ENCODE measurements around the gene KLHL5.

Gene KLHL5

DNA sequence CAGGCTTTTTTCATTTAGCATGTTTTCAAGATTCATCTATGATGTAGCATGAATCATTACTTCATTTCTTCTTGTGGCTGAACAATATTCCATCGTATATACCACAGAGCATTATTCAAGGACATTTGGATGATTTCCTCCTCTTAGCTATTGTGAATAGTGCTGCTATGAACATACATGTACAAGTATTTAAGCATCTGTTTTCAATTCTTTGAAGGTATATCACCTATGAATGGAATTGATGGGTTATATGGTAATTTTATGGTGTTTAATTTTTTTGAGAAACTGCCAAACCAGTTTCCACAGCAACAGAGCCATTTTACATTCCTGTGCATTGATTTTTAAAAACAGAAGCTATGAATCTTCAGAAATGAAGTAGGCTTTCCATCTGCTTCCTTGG lies 84.2 kb downstream of the KLHL5 start:
- H3K27ac ChIP-seq: no peak overlapping the region
- no peak for TF ChIP-seq ZFX (IDR thresholded peaks at IDR 0.05)
- TF ChIP-seq, protein P1, sequence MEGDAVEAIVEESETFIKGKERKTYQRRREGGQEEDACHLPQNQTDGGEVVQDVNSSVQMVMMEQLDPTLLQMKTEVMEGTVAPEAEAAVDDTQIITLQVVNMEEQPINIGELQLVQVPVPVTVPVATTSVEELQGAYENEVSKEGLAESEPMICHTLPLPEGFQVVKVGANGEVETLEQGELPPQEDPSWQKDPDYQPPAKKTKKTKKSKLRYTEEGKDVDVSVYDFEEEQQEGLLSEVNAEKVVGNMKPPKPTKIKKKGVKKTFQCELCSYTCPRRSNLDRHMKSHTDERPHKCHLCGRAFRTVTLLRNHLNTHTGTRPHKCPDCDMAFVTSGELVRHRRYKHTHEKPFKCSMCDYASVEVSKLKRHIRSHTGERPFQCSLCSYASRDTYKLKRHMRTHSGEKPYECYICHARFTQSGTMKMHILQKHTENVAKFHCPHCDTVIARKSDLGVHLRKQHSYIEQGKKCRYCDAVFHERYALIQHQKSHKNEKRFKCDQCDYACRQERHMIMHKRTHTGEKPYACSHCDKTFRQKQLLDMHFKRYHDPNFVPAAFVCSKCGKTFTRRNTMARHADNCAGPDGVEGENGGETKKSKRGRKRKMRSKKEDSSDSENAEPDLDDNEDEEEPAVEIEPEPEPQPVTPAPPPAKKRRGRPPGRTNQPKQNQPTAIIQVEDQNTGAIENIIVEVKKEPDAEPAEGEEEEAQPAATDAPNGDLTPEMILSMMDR (conservative IDR thresholded peaks at IDR 0.05): no peak

GRCh38 chr4:39154009-39154408 lies 92.0 kb downstream of the KLHL5 start:
- TF ChIP-seq, protein P1 (conservative IDR thresholded peaks at IDR 0.05): no peak
- TF ChIP-seq ZFX (IDR thresholded peaks at IDR 0.05): no peak

GRCh38 chr4:39157520-39157919 lies 95.5 kb downstream of the KLHL5 start:
- TF ChIP-seq, protein P1 (conservative IDR thresholded peaks at IDR 0.05): no peak
- no peak for TF ChIP-seq ZFX (IDR thresholded peaks at IDR 0.05)
- H3K27ac ChIP-seq: no peak overlapping the region

More at GRCh38 chr4:39154009-39154408, 92.0 kb downstream of the KLHL5 start:
- H3K27ac ChIP-seq: no peak overlapping the region

DNA sequence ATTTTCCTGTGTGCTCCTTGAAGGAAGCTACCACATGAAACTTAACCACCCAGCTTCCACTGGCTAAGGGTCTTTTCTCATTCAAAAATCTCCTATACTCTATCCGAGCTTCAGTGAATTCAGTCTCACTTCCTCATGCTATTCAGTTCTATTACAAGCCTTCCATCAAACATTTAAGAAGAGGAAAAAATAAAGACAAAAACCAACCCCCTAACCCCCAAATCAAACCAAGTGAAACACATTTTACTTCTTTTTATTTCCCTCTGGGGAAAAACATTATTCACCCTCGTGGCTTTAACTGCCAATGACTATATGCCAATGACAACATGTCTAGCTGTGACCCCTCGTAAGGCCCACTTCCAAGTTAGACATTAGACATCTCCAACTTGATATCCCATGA lies 104.1 kb downstream of the KLHL5 start:
- H3K27ac ChIP-seq: no peak overlapping the region
- TF ChIP-seq, protein P1 (conservative IDR thresholded peaks at IDR 0.05): no peak
- no peak for TF ChIP-seq ZFX (IDR thresholded peaks at IDR 0.05)

DNA sequence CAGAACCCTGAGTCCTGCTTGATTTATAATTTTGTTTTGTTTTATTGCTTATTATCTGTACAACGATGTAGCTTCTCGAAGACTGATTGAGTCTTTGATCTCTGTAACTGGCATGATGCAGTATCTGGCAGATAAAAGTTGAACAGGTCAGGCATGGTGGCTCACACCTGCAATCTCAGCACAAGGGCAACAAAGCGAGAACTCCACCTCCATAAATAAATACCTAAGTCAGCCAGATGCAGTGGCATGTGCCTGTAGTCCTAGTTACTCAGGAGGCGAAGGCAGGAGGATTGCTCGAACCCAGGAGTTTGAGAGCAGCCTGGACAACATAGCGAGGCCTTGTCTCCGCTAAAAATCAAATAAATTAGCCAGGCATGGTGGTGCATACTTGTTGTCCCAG lies 104.6 kb downstream of the KLHL5 start:
- no peak overlapping the region for H3K27ac ChIP-seq
- no peak for TF ChIP-seq ZFX (IDR thresholded peaks at IDR 0.05)
- TF ChIP-seq, protein P1 (conservative IDR thresholded peaks at IDR 0.05): no peak

DNA sequence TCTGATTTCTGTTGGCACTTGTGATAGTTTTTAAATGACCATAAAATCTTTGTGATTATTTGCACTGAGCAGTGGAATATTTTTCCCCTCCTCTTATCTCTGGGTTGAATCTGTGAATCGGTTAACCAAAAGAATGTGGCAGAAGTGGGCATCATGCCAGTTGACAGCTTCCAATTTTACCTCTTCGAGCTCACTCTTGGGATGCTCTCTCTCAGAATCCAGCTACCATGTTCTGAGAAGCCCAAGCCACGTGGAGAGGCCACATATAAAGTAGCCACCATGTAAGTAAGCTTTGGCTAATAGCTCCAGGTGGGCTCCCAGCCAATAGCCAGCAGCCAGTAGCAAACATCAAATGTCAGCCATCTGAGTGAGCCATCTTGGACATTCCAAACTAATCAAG lies 107.4 kb downstream of the KLHL5 start:
- TF ChIP-seq, protein P1 (conservative IDR thresholded peaks at IDR 0.05): no peak
- TF ChIP-seq ZFX (IDR thresholded peaks at IDR 0.05): no peak
- no peak overlapping the region for H3K27ac ChIP-seq

GRCh38 chr4:39170301-39170700 lies 108.3 kb downstream of the KLHL5 start:
- TF ChIP-seq, protein P1 (conservative IDR thresholded peaks at IDR 0.05): no peak
- TF ChIP-seq ZFX (IDR thresholded peaks at IDR 0.05): no peak
- no peak overlapping the region for H3K27ac ChIP-seq
